ENCODE data around the gene SRSF2.

The SRSF2 gene

DNA sequence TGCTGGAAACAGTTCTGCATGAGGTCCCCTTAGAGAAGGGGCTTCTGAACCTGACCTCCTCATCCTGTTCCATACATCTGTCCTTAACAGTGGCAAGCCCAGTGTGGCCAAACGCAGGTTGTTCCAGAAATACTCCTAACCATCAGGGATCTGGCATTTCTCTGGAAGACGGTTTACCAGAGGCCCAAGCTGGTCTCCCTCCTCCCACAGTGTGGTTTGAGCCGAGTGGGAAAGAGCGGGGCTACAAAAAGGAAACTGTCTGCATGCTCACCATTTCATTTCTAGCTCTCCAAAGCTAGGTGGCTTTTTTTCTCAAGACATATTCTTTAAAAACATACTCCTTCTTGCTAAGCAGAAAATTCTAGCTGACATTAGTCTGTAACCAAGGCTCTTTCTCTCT, 32.3 kb downstream of the SRSF2 start:
- no peak overlapping the region for H3K4me3 ChIP-seq (ENCODE audit: low read depth, low read length)
- no peak for DNase-seq (ENCODE audit: low read depth, low spot score)
- TF ChIP-seq, protein P1, sequence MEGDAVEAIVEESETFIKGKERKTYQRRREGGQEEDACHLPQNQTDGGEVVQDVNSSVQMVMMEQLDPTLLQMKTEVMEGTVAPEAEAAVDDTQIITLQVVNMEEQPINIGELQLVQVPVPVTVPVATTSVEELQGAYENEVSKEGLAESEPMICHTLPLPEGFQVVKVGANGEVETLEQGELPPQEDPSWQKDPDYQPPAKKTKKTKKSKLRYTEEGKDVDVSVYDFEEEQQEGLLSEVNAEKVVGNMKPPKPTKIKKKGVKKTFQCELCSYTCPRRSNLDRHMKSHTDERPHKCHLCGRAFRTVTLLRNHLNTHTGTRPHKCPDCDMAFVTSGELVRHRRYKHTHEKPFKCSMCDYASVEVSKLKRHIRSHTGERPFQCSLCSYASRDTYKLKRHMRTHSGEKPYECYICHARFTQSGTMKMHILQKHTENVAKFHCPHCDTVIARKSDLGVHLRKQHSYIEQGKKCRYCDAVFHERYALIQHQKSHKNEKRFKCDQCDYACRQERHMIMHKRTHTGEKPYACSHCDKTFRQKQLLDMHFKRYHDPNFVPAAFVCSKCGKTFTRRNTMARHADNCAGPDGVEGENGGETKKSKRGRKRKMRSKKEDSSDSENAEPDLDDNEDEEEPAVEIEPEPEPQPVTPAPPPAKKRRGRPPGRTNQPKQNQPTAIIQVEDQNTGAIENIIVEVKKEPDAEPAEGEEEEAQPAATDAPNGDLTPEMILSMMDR (IDR thresholded peaks at IDR 0.05; ENCODE audit: insufficient read depth, low read length, missing control alignments), result no peak
- CTCF ChIA-PET, result no interaction called here
- POLR2A ChIA-PET, result no interaction called here

DNA sequence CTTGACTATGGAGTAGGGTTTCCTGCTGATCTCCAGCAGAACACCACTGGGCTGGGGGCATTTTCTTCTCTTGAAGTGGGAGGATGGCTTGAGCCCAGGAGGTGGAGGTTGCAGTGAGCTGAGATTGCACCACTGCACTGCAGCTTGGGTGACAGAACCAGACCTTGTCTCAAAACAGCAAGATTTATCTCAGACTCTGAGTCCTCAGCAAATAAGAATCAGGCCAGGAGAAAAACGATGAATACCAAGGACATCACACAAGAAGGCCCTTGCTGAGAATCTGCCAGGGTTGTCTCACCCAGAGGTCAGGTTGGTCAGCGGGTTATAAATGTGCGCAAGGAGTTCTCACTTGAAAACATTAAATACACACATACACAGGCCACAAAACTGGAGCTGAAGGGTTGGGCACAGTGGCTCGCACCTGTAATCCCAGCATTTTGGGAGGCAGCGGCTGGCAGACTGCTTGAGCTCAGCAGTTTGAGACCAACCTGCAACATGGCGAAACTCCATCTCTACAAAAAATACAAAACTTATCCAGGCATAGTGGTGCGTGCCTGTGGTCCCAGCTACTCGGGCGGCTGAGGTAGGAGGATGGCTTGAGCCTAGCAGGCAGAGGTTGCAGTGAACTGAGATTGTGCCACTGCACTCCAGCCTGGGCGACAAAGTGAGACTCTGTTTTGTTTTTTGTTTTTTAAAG, 34.0 kb downstream of the SRSF2 start:
- CTCF ChIA-PET, result interaction anchor here (3.8 kb wide), 1 partner anchor 11 kb away, joined by 30 read pairs; no protein-coding TSS in a partner anchor
- H3K4me3 ChIP-seq (ENCODE audit: low read depth, low read length), result no peak overlapping the region
- DNase-seq (ENCODE audit: low read depth, low spot score), result no peak
- POLR2A ChIA-PET, result interaction anchor here (1.1 kb wide), 1 partner anchor 13 kb away, joined by 3 read pairs; no protein-coding TSS in a partner anchor
- TF ChIP-seq, protein P1 (IDR thresholded peaks at IDR 0.05; ENCODE audit: insufficient read depth, low read length, missing control alignments), result no peak

DNA sequence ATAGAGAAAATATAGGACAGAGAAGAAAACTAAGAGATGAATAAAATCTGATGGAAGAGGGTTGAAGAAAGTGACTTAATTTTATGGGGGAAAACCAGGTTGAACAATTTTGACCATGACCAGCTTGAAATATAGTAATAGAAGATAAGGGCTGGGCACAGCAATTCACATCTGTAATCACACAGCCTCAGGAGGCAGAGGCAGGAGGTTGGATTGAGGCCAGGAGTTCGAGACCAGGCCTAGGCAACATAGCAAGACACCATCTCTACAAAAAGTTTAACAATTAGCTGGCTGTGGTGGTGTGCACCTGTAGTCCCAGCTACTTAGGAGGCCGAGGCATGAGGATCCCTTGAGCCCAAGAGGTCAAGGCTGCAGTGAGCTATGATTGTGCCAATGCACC, 35.1 kb downstream of the SRSF2 start:
- ChIA-PET CTCF (interaction anchor here (0.9 to 3.8 kb wide), 7 partner anchors 9 to 238 kb away, joined by 3 to 30 read pairs (median 4); no protein-coding TSS in a partner anchor), POLR2A (interaction anchor here (1.9 kb wide), 1 partner anchor 8 kb away, joined by 8 read pairs; no protein-coding TSS in a partner anchor)
- TF ChIP-seq, protein P1 (IDR thresholded peaks at IDR 0.05; ENCODE audit: insufficient read depth, low read length, missing control alignments), result no peak

DNA sequence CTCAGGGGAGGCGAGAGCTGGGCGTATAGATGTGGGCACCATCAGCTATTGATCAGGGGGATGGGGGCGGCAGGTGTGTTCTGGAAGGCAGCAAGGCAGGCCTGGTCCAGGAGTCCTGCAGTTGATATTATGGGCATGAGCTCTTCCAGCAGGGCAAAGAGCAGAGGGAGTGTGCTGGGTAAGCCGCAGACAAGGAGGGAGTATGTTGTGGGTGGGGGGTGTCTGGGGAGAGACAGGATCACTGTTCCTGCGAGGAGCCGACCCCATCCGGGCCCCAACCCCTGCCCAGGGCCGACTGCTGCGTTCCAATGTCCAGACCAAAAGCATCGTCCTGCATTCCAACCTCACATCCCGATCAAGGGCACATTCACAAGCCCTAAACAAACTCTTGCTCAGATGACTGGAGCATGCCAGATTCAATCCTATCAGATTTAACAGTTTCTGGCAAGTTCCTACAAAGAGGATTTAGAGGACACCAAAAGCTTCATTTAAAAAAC, 35.6 kb downstream of the SRSF2 start:
- DNase-seq (ENCODE audit: low read depth, low spot score), result no peak
- CTCF ChIA-PET, result interaction anchor here (0.9 to 3.8 kb wide), 7 partner anchors 9 to 237 kb away, joined by 3 to 30 read pairs (median 4); no protein-coding TSS in a partner anchor
- TF ChIP-seq, protein P1 (IDR thresholded peaks at IDR 0.05; ENCODE audit: insufficient read depth, low read length, missing control alignments), result no peak
- H3K4me3 ChIP-seq (ENCODE audit: low read depth, low read length), result peak overlapping the region; percentile 46; the same call in 1 of the 2 replicates
- POLR2A ChIA-PET, result interaction anchor here (1.9 kb wide), 1 partner anchor 8 kb away, joined by 8 read pairs; no protein-coding TSS in a partner anchor

More for the DNA sequence above, 35.1 kb downstream of the SRSF2 start:
- H3K4me3 ChIP-seq (ENCODE audit: low read depth, low read length), result no peak overlapping the region
- no peak for DNase-seq (ENCODE audit: low read depth, low spot score)

DNA sequence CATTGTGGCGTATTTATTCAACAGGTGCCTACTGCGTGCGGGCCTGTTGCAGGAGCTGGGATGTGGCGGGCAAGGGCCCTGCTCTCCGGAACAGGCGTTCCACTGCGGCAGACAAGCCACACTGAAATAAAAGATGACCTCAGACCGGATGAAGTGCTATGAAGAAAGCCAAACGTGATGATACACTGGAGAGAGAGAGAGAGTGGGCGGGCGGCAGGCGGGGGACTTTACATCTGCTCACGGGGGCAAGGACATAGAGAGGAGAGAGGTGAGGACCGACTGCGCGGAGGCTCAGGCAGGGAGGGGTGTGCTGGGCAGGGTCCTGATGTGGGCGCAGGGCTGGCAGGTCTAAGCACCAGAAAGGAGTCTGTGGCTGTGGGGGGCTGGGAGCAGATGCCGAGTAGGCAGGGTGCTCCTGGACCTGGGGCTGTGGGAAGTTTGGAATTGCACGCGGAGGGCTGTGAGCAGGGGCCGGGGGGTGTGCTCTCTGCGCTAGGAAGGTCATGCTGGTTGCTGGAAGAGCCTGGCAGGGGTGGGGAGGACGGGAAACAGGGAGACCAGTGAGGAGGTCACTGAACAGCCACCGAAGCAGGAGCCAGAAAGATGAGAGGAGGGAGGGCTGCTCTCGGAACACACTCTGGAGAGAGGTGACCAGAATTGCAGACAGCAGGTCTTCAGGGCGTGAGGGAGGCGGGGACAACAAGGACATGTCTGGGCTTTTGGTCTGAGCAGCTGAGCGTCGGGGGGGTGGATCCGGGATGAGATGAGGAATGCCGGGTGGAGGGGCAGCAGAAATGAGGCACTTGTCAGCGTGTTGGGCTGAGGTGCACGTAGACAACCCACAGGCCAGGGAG, 36.3 kb downstream of the SRSF2 start:
- H3K4me3 ChIP-seq (ENCODE audit: low read depth, low read length), result peak overlapping the region; percentile 46
- ChIA-PET POLR2A (interaction anchor here (1.9 kb wide), 1 partner anchor 9 kb away, joined by 8 read pairs; no protein-coding TSS in a partner anchor), CTCF (interaction anchor here (0.9 to 3.8 kb wide), 7 partner anchors 8 to 237 kb away, joined by 3 to 30 read pairs (median 4); no protein-coding TSS in a partner anchor)
- peak; percentile 56 for DNase-seq (ENCODE audit: low read depth, low spot score)
- TF ChIP-seq, protein P1 (IDR thresholded peaks at IDR 0.05; ENCODE audit: insufficient read depth, low read length, missing control alignments), result no peak
